Vagina (tissue), 2 donors: ENCODE data around the gene ARPP19.

Experiments
- CTCF ChIP-seq, 3 experiments: fragments of 450-650 bp in 2 of 3; fragments of 200-600 bp in 1 of 3; sonication (generic) in 1 of 3; IDR thresholded peaks; one replicate each; pipeline ENCODE4 v1.5.1; 2017 to 2019; ENCODE audit warnings: antibody characterized with exemption in 3 of 3, mild to moderate bottlenecking in 2 of 3, moderate library complexity in 2 of 3
- POLR2A ChIP-seq, 2 donors: fragments of 450-650 bp; IDR thresholded peaks; one replicate each; pipeline ENCODE4 v1.6.1; 2017; ENCODE audit warnings: antibody characterized with exemption in 2 of 2, mild to moderate bottlenecking in 2 of 2, moderate library complexity in 2 of 2

GRCh38 chr15:52523647-52524046 is 45.2 kb downstream of the ARPP19 start:
- TF ChIP-seq CTCF (IDR thresholded peaks at IDR 0.05) (no peak), POLR2A (IDR thresholded peaks at IDR 0.05) (no peak)
